Activated T-cell treated with anti-CD3 and anti-CD28 coated beads, Interleukin-2, amount 50 U/mL, for 72 hours (primary cell): Measurements from ENCODE around the gene DDB1. TPM values are rescaled to one million over a fixed set of nuclear protein-coding genes. Genes with fewer than 3 reads are reported as not detected.

Source experiments
- ATAC-seq, 2 donors: fragments of 150-1000 bp; cut with Tn5 transposase; replicated peaks in 1 of 2; 2 replicates each; pipeline ENCODE4 v1.10.0; 2021; ENCODE audit warnings: moderate library complexity in 2 of 2, mild to moderate bottlenecking in 1 of 2
- DNase-seq, 2 donors: peaks; one replicate each; pipeline ENCODE4 v3.0.0; 2021 to 2022; ENCODE audit warnings: mixed read lengths in 1 of 2
- H3K27ac Mint-ChIP-seq: one replicate; pipeline ENCODE4 v1.8.0; 2022; ENCODE audit warnings: mild to moderate bottlenecking, moderate library complexity, mixed read lengths
- H3K27me3 Mint-ChIP-seq: one replicate; pipeline ENCODE4 v1.8.0; 2022; ENCODE audit warnings: low read depth, mixed read lengths
- H3K36me3 Mint-ChIP-seq, 2 donors: one replicate each; pipeline ENCODE4 v1.8.0; 2022; ENCODE audit warnings: mixed read lengths in 2 of 2, mild to moderate bottlenecking in 1 of 2; ENCODE audit not compliant: insufficient read depth in 2 of 2
- H3K4me1 Mint-ChIP-seq: one replicate; pipeline ENCODE4 v1.8.0; 2022; ENCODE audit warnings: low read depth, mixed read lengths
- H3K4me3 Mint-ChIP-seq, 2 donors: one replicate each; pipeline ENCODE4 v1.8.0; 2022; ENCODE audit warnings: mild to moderate bottlenecking in 2 of 2, mixed read lengths in 2 of 2, moderate library complexity in 2 of 2
- H3K9me3 Mint-ChIP-seq, 2 donors: one replicate each; pipeline ENCODE4 v1.8.0; 2022; ENCODE audit warnings: mixed read lengths in 2 of 2
- total RNA-seq, 2 donors: library from RNA; stranded (reverse); gene quantifications; one replicate each; pipeline ENCODE4 v1.2.3, GENCODE V29; 2022

Gene DDB1
- total RNA-seq, 2 donors from 2014 or later, result 168 to 176 TPM

- peak overlapping the region; percentile 35 for H3K27ac Mint-ChIP-seq
- no peak for DNase-seq
- no peaks in the 10 kb centered on the region for H3K4me1 Mint-ChIP-seq
- peaks cover 8 to 39% of the 10 kb centered on the region in 2 donors for H3K36me3 Mint-ChIP-seq
- no peak overlapping the region for H3K4me3 Mint-ChIP-seq
- H3K9me3 Mint-ChIP-seq, result no peaks in the 10 kb centered on the region
- no peaks in the 10 kb centered on the region for H3K27me3 Mint-ChIP-seq
- no peak for ATAC-seq
Measured at GRCh38 chr11:61315260-61315659, 17.6 kb downstream of the DDB1 start.

- Mint-ChIP-seq H3K36me3 (peaks cover 9 to 28% of the 10 kb centered on the region in 2 donors), H3K27me3 (no peaks in the 10 kb centered on the region), H3K27ac (peak overlapping the region; percentile 52), H3K4me1 (no peaks in the 10 kb centered on the region), H3K4me3 (no peak overlapping the region), H3K9me3 (no peaks in the 10 kb centered on the region)
- no peak for ATAC-seq
- no peak for DNase-seq
Measured at GRCh38 chr11:61310749-61311148, 22.2 kb downstream of the DDB1 start.

- peak; percentile 45 to 52 for DNase-seq
- Mint-ChIP-seq H3K9me3 (no peaks in the 10 kb centered on the region), H3K4me1 (no peaks in the 10 kb centered on the region), H3K27me3 (no peaks in the 10 kb centered on the region), H3K36me3 (peaks cover 8 to 22% of the 10 kb centered on the region in 2 donors), H3K27ac (peak overlapping the region; percentile 32), H3K4me3 (peak overlapping the region in 1 of 2 donors; percentile 29)
- peak; percentile 93 to 96 for ATAC-seq
Measured at GRCh38 chr11:61309739-61310138, 23.2 kb downstream of the DDB1 start.

GRCh38 chr11:61309141-61309540 is 23.8 kb downstream of the DDB1 start:
- no peaks in the 10 kb centered on the region for H3K4me1 Mint-ChIP-seq
- H3K27ac Mint-ChIP-seq, result no peak overlapping the region
- DNase-seq (no peak), ATAC-seq (no peak)
- peaks cover 8 to 24% of the 10 kb centered on the region in 2 donors for H3K36me3 Mint-ChIP-seq
- H3K4me3 Mint-ChIP-seq, result no peak overlapping the region
- no peaks in the 10 kb centered on the region for H3K27me3 Mint-ChIP-seq
- no peaks in the 10 kb centered on the region for H3K9me3 Mint-ChIP-seq

GRCh38 chr11:61307354-61307753 is 25.6 kb downstream of the DDB1 start:
- Mint-ChIP-seq H3K4me3 (no peak overlapping the region), H3K4me1 (no peaks in the 10 kb centered on the region), H3K27me3 (no peaks in the 10 kb centered on the region), H3K27ac (no peak overlapping the region), H3K36me3 (peaks cover 2 to 18% of the 10 kb centered on the region in 2 donors), H3K9me3 (no peaks in the 10 kb centered on the region)
- DNase-seq (no peak), ATAC-seq (no peak)

GRCh38 chr11:61306221-61306620 is 26.7 kb downstream of the DDB1 start:
- peaks cover 2 to 12% of the 10 kb centered on the region in 2 donors for H3K36me3 Mint-ChIP-seq
- DNase-seq (no peak), ATAC-seq (no peak)
- H3K9me3 Mint-ChIP-seq, result no peaks in the 10 kb centered on the region
- H3K27ac Mint-ChIP-seq, result no peak overlapping the region
- H3K27me3 Mint-ChIP-seq, result no peaks in the 10 kb centered on the region
- H3K4me1 Mint-ChIP-seq, result no peaks in the 10 kb centered on the region
- H3K4me3 Mint-ChIP-seq, result no peak overlapping the region

- peaks cover 6% of the 10 kb centered on the region for H3K4me1 Mint-ChIP-seq
- H3K9me3 Mint-ChIP-seq, result no peaks in the 10 kb centered on the region
- ATAC-seq, result no peak
- H3K27ac Mint-ChIP-seq, result no peak overlapping the region
- no peak overlapping the region for H3K4me3 Mint-ChIP-seq
- peaks cover 3 to 11% of the 10 kb centered on the region in 2 donors for H3K36me3 Mint-ChIP-seq
- H3K27me3 Mint-ChIP-seq, result no peaks in the 10 kb centered on the region
- no peak for DNase-seq
Measured at GRCh38 chr11:61305417-61305816, 27.5 kb downstream of the DDB1 start.

GRCh38 chr11:61303725-61304124 is 29.2 kb downstream of the DDB1 start:
- Mint-ChIP-seq H3K4me3 (no peak overlapping the region), H3K36me3 (peaks cover 3 to 16% of the 10 kb centered on the region in 2 donors)
- DNase-seq, result no peak

GRCh38 chr11:61302550-61302949 is 30.4 kb downstream of the DDB1 start:
- no peak overlapping the region for H3K4me3 Mint-ChIP-seq

More at GRCh38 chr11:61303725-61304124, 29.2 kb downstream of the DDB1 start:
- peaks cover 11% of the 10 kb centered on the region for H3K4me1 Mint-ChIP-seq
- H3K27me3 Mint-ChIP-seq, result no peaks in the 10 kb centered on the region
- ATAC-seq, result no peak
- no peaks in the 10 kb centered on the region for H3K9me3 Mint-ChIP-seq
- no peak overlapping the region for H3K27ac Mint-ChIP-seq

GRCh38 chr11:61298663-61299244 is 34.2 kb downstream of the DDB1 start:
- H3K27ac Mint-ChIP-seq, result no peak overlapping the region
- peaks cover 11 to 21% of the 10 kb centered on the region in 2 donors for H3K36me3 Mint-ChIP-seq

More at GRCh38 chr11:61302550-61302949, 30.4 kb downstream of the DDB1 start:
- no peak for DNase-seq
- Mint-ChIP-seq H3K36me3 (peaks cover 8 to 20% of the 10 kb centered on the region in 2 donors), H3K27ac (no peak overlapping the region), H3K9me3 (no peaks in the 10 kb centered on the region), H3K4me1 (peaks cover 23% of the 10 kb centered on the region), H3K27me3 (no peaks in the 10 kb centered on the region)
- no peak for ATAC-seq

GRCh38 chr11:61297746-61298145 is 35.2 kb downstream of the DDB1 start:
- Mint-ChIP-seq H3K4me3 (peak overlapping the region; percentile 3 to 9), H3K4me1 (peaks cover 41% of the 10 kb centered on the region), H3K27ac (no peak overlapping the region), H3K36me3 (peaks cover 11 to 21% of the 10 kb centered on the region in 2 donors), H3K27me3 (no peaks in the 10 kb centered on the region), H3K9me3 (no peaks in the 10 kb centered on the region)
- DNase-seq, result no peak
- ATAC-seq, result no peak

More at GRCh38 chr11:61298663-61299244, 34.2 kb downstream of the DDB1 start:
- no peak for DNase-seq
- no peaks in the 10 kb centered on the region for H3K27me3 Mint-ChIP-seq
- H3K4me3 Mint-ChIP-seq, result no peak overlapping the region
- no peaks in the 10 kb centered on the region for H3K9me3 Mint-ChIP-seq
- ATAC-seq, result no peak
- peaks cover 33% of the 10 kb centered on the region for H3K4me1 Mint-ChIP-seq

GRCh38 chr11:61297341-61297740 is 35.6 kb downstream of the DDB1 start:
- peaks cover 45% of the 10 kb centered on the region for H3K4me1 Mint-ChIP-seq
- peak overlapping the region; percentile 3 to 9 for H3K4me3 Mint-ChIP-seq
- no peak for DNase-seq
- peaks cover 11 to 21% of the 10 kb centered on the region in 2 donors for H3K36me3 Mint-ChIP-seq
- ATAC-seq, result no peak
- no peak overlapping the region for H3K27ac Mint-ChIP-seq
- peaks cover 3% of the 10 kb centered on the region for H3K27me3 Mint-ChIP-seq
- H3K9me3 Mint-ChIP-seq, result no peaks in the 10 kb centered on the region

GRCh38 chr11:61295596-61295926 is 37.3 kb downstream of the DDB1 start:
- Mint-ChIP-seq H3K36me3 (peaks cover 11 to 17% of the 10 kb centered on the region in 2 donors), H3K4me1 (peaks cover 41% of the 10 kb centered on the region), H3K27me3 (peaks cover 9% of the 10 kb centered on the region), H3K4me3 (peak overlapping the region; percentile 6 to 90), H3K9me3 (no peaks in the 10 kb centered on the region), H3K27ac (no peak overlapping the region)
- ATAC-seq, result no peak
- no peak for DNase-seq
